Neural cell (in vitro differentiated cells): ENCODE measurements around the gene IGF2BP3.

Experiments
- CTCF ChIP-seq: fragments of 450-650 bp; IDR thresholded peaks from 2 replicates; pipeline ENCODE4 v1.5.1; 2014; ENCODE audit warnings: antibody characterized with exemption, mild to moderate bottlenecking, moderate library complexity; ENCODE audit not compliant: poor library complexity, severe bottlenecking
- EZH2 ChIP-seq: fragments of 200-600, 300-800 bp; shearing (Covaris generic), sonication (generic); IDR thresholded peaks from 2 replicates; pipeline ENCODE4 v1.6.1; 2014; ENCODE audit warnings: antibody characterized with exemption, low read length, borderline replicate concordance, mild to moderate bottlenecking; ENCODE audit not compliant: insufficient read depth, poor library complexity, severe bottlenecking
- MXI1 ChIP-seq: fragments of 450-650 bp; conservative IDR thresholded peaks from 2 replicates; pipeline ENCODE4 v1.6.1; 2014; ENCODE audit warnings: antibody characterized with exemption, mild to moderate bottlenecking; ENCODE audit not compliant: poor library complexity, severe bottlenecking
- POLR2AphosphoS5 ChIP-seq: IDR thresholded peaks from 2 replicates; pipeline ENCODE4 v1.6.1; 2012
- RAD21 ChIP-seq: fragments of 450-650 bp; conservative IDR thresholded peaks from 2 replicates; pipeline ENCODE4 v1.6.1; 2014; ENCODE audit warnings: antibody characterized with exemption, mild to moderate bottlenecking, moderate library complexity
- TAF1 ChIP-seq: IDR thresholded peaks from 2 replicates; pipeline ENCODE4 v1.6.1; 2012; ENCODE audit warnings: low read depth
- TF ChIP-seq, protein P1 (sequence below): IDR thresholded peaks from 2 replicates; pipeline ENCODE4 v1.6.1; 2012; ENCODE audit warnings: borderline replicate concordance

DNA sequence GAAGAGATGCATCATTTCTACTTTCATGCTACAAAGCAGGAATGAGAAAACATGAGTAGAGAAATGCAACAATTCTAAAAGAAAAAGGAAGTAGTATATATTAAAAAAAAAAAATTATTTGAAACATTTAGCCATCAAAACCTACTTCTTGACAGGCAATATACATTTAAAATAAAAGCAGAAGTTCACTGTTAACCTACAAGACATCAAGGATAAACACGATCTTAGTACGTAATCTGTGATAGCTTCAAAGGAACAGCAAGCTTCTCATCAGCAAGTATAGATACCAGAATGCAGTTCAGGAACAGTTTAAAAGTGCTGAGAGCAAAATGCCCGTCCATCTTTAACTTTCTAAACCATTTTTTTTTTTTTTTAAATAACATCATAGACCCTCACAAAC, 134.2 kb downstream of the IGF2BP3 start:
- TF ChIP-seq EZH2 (no peak), CTCF (no peak), POLR2AphosphoS5 (no peak), RAD21 (no peak), TAF1 (no peak), MXI1 (no peak)
- TF ChIP-seq, protein P1, sequence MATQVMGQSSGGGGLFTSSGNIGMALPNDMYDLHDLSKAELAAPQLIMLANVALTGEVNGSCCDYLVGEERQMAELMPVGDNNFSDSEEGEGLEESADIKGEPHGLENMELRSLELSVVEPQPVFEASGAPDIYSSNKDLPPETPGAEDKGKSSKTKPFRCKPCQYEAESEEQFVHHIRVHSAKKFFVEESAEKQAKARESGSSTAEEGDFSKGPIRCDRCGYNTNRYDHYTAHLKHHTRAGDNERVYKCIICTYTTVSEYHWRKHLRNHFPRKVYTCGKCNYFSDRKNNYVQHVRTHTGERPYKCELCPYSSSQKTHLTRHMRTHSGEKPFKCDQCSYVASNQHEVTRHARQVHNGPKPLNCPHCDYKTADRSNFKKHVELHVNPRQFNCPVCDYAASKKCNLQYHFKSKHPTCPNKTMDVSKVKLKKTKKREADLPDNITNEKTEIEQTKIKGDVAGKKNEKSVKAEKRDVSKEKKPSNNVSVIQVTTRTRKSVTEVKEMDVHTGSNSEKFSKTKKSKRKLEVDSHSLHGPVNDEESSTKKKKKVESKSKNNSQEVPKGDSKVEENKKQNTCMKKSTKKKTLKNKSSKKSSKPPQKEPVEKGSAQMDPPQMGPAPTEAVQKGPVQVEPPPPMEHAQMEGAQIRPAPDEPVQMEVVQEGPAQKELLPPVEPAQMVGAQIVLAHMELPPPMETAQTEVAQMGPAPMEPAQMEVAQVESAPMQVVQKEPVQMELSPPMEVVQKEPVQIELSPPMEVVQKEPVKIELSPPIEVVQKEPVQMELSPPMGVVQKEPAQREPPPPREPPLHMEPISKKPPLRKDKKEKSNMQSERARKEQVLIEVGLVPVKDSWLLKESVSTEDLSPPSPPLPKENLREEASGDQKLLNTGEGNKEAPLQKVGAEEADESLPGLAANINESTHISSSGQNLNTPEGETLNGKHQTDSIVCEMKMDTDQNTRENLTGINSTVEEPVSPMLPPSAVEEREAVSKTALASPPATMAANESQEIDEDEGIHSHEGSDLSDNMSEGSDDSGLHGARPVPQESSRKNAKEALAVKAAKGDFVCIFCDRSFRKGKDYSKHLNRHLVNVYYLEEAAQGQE = no peak
